Mucosa of stomach (tissue), 1 donor: ENCODE results near the gene CNIH2.
"Not testable (repeated sequence)": the region's sequence is repeated elsewhere in the genome, so short reads cannot be mapped to it uniquely, and the experiment has no call there.

Source experiments
- H3K27me3 ChIP-seq: one replicate; pipeline ENCODE4 v1.7.0; 2013; ENCODE audit warnings: mild to moderate bottlenecking, low read length; ENCODE audit not compliant: control insufficient read depth, insufficient read depth
- H3K36me3 ChIP-seq: one replicate; pipeline ENCODE4 v1.7.0; 2013; ENCODE audit warnings: low read length; ENCODE audit not compliant: control insufficient read depth, insufficient read depth
- H3K4me1 ChIP-seq: one replicate; pipeline ENCODE4 v1.7.0; 2013; ENCODE audit warnings: mild to moderate bottlenecking, low read length; ENCODE audit not compliant: control insufficient read depth, insufficient read depth
- H3K4me3 ChIP-seq: one replicate; pipeline ENCODE4 v1.7.0; 2013; ENCODE audit warnings: low read length
- H3K9ac ChIP-seq: one replicate; pipeline ENCODE4 v1.7.0; 2013; ENCODE audit warnings: mild to moderate bottlenecking, low read length, moderate library complexity
- H3K9me3 ChIP-seq: one replicate; pipeline ENCODE4 v1.7.0; 2013; ENCODE audit warnings: mild to moderate bottlenecking, low read length, moderate library complexity; ENCODE audit not compliant: control insufficient read depth
- donor health status: Pancreatic carcinoma.

The CNIH2 gene

GRCh38 chr11:66315921-66316811 lies 38.2 kb downstream of the CNIH2 start:
- H3K4me1 ChIP-seq = peaks cover 10% of the 10 kb centered on the region
- no peaks in the 10 kb centered on the region for H3K9me3 ChIP-seq
- H3K27me3 ChIP-seq = peaks cover 3% of the 10 kb centered on the region
- no peaks in the 10 kb centered on the region for H3K36me3 ChIP-seq
- no peak overlapping the region for H3K4me3 ChIP-seq
- H3K9ac ChIP-seq = no peak overlapping the region

- H3K4me3 ChIP-seq = no peak within 1 kb of the TSS
- no peak within 1 kb of the TSS for H3K9ac ChIP-seq
- H3K36me3 ChIP-seq = no peaks in the 10 kb centered on the region
- peaks cover 3% of the 10 kb centered on the region for H3K27me3 ChIP-seq
- peaks cover 7% of the 10 kb centered on the region for H3K4me1 ChIP-seq
- H3K9me3 ChIP-seq = no peaks in the 10 kb centered on the region
Observed at GRCh38 chr11:66316849-66317251, 38.9 kb downstream of the CNIH2 start, which contains the start of gene CD248. Gene CD248, minus strand, starts transcription at chr11:66317044. Its CDS starts 17 bp downstream, at chr11:66317027.

GRCh38 chr11:66317322-66317722 lies 39.3 kb downstream of the CNIH2 start:
- H3K36me3 ChIP-seq = no peaks in the 10 kb centered on the region
- peaks cover 3% of the 10 kb centered on the region for H3K27me3 ChIP-seq
- H3K4me1 ChIP-seq = peaks cover 7% of the 10 kb centered on the region
- H3K4me3 ChIP-seq = no peak overlapping the region
- H3K9ac ChIP-seq = no peak overlapping the region
- no peaks in the 10 kb centered on the region for H3K9me3 ChIP-seq

- Histone ChIP-seq H3K36me3 (no peaks in the 10 kb centered on the region), H3K4me3 (no peak overlapping the region), H3K4me1 (peaks cover 6% of the 10 kb centered on the region), H3K9me3 (no peaks in the 10 kb centered on the region), H3K27me3 (peaks cover 3% of the 10 kb centered on the region), H3K9ac (no peak overlapping the region)
Observed at GRCh38 chr11:66317723-66318599, 40.0 kb downstream of the CNIH2 start.

- H3K9me3 ChIP-seq = no peaks in the 10 kb centered on the region
- H3K9ac ChIP-seq = no peak overlapping the region
- H3K27me3 ChIP-seq = peaks cover 3% of the 10 kb centered on the region
- no peak overlapping the region for H3K4me3 ChIP-seq
- H3K4me1 ChIP-seq = no peaks in the 10 kb centered on the region
- H3K36me3 ChIP-seq = no peaks in the 10 kb centered on the region
Observed at GRCh38 chr11:66318600-66318970, 40.6 kb downstream of the CNIH2 start.

- H3K9ac ChIP-seq, H3K4me3 ChIP-seq, H3K4me1 ChIP-seq, H3K36me3 ChIP-seq, H3K9me3 ChIP-seq, H3K27me3 ChIP-seq: not testable (repeated sequence)
Observed at GRCh38 chr11:66320289-66320688, 42.3 kb downstream of the CNIH2 start.

GRCh38 chr11:66320748-66321147 lies 42.8 kb downstream of the CNIH2 start:
- not testable (repeated sequence) for H3K9ac ChIP-seq, H3K4me3 ChIP-seq, H3K27me3 ChIP-seq, H3K36me3 ChIP-seq, H3K4me1 ChIP-seq, H3K9me3 ChIP-seq

GRCh38 chr11:66321606-66322005 lies 43.6 kb downstream of the CNIH2 start:
- Histone ChIP-seq H3K36me3 (no peaks in the 10 kb centered on the region), H3K4me1 (no peaks in the 10 kb centered on the region), H3K9me3 (no peaks in the 10 kb centered on the region), H3K4me3 (no peak overlapping the region), H3K27me3 (peaks cover 3% of the 10 kb centered on the region), H3K9ac (no peak overlapping the region)

- no peak overlapping the region for H3K4me3 ChIP-seq
- no peak overlapping the region for H3K9ac ChIP-seq
- no peaks in the 10 kb centered on the region for H3K36me3 ChIP-seq
- H3K27me3 ChIP-seq = peaks cover 3% of the 10 kb centered on the region
- no peaks in the 10 kb centered on the region for H3K9me3 ChIP-seq
- H3K4me1 ChIP-seq = peaks cover 5% of the 10 kb centered on the region
Observed at GRCh38 chr11:66322732-66323427, 44.9 kb downstream of the CNIH2 start.

- H3K36me3 ChIP-seq = no peaks in the 10 kb centered on the region
- H3K4me3 ChIP-seq = no peak overlapping the region
- peaks cover 2% of the 10 kb centered on the region for H3K27me3 ChIP-seq
- no peaks in the 10 kb centered on the region for H3K9me3 ChIP-seq
- peaks cover 13% of the 10 kb centered on the region for H3K4me1 ChIP-seq
- H3K9ac ChIP-seq = no peak overlapping the region
Observed at GRCh38 chr11:66323684-66324083, 45.7 kb downstream of the CNIH2 start.

- Histone ChIP-seq H3K9me3 (no peaks in the 10 kb centered on the region), H3K36me3 (no peaks in the 10 kb centered on the region), H3K4me1 (peaks cover 15% of the 10 kb centered on the region), H3K4me3 (no peak overlapping the region), H3K27me3 (no peaks in the 10 kb centered on the region), H3K9ac (no peak overlapping the region)
Observed at GRCh38 chr11:66324664-66325063, 46.7 kb downstream of the CNIH2 start.
